ENCODE data around the gene CPB2. TPM values are rescaled to one million over a fixed set of nuclear protein-coding genes. Genes with fewer than 3 reads are reported as not detected.

Gene CPB2
- total RNA-seq, 2 experiments from 2014 or later, result not detected

DNA sequence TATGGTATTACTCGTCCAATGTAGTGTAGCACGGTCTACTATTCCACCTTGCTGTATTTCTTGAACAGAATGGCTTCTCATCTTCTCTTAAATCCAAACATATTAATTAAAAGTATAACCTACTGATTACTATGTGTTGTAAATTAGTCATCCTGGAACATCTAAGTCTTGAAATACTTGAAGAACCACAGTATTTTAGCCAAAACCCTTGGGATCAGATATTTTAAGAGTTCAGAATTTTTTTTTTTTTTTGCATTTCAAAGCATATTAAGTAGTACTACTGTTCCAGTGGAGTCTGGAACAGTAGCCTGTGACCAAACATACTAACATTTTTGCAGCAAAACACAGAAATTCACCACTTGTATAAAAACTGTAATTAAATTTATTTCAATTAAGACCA lies 82.4 kb downstream of the CPB2 start:
- CTCF ChIA-PET, result no interaction called here
- H3K27ac Mint-ChIP-seq, result no peak overlapping the region

DNA sequence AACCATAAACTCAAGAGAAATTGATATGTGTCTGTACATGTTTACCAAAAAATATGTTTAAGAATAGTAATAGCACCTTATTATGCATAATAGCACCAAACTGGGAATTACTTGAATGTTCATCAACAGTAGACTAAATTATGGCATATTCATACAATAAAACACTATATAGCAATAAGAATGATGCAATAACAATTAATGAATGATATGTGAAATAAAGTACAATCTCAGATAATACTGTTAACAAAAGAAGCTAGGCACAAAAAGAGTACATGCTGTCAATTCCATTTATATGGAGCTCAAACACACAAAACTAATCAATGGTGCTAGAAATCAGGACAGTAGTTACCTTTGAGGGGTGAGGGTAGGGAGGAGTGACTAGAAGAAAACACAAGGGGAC lies 88.6 kb downstream of the CPB2 start:
- Mint-ChIP-seq H3K4me1 (peaks cover 2% of the 10 kb centered on the region), H3K27ac (no peak overlapping the region), H3K36me3 (peaks cover 31% of the 10 kb centered on the region), H3K9me3 (ENCODE audit: low read depth) (no peaks in the 10 kb centered on the region), H3K27me3 (no peaks in the 10 kb centered on the region), H3K4me3 (no peak overlapping the region)
- ATAC-seq, result no peak
- DNase-seq, result no peak
- CTCF ChIA-PET, result no interaction called here

More for the DNA sequence above, 82.4 kb downstream of the CPB2 start:
- Mint-ChIP-seq H3K4me3 (no peak overlapping the region), H3K27me3 (no peaks in the 10 kb centered on the region), H3K36me3 (peaks cover 17% of the 10 kb centered on the region), H3K4me1 (no peaks in the 10 kb centered on the region), H3K9me3 (ENCODE audit: low read depth) (no peaks in the 10 kb centered on the region)
- ATAC-seq (no peak), DNase-seq (no peak)

DNA sequence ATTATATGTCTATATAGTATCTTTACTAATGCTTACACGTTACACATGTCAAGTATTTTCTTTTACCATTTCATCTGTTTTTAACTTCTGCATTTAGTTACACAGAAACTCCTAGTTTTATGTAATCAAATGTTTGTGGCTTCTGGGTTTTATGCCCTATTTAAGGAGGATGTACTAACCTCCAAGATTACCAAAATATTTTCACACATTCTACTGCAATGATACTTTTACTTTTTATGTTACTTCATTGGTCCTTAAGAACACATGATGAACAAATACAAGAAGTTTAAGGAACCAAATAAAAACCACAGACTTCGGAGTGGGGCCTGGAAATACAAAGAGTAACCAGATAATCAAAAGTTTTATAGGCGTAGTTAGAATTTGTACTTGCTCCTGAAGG lies 89.5 kb downstream of the CPB2 start:
- peaks cover 32% of the 10 kb centered on the region for H3K36me3 Mint-ChIP-seq
- CTCF ChIA-PET, result no interaction called here
- peaks cover 2% of the 10 kb centered on the region for H3K4me1 Mint-ChIP-seq
- H3K9me3 Mint-ChIP-seq (ENCODE audit: low read depth), result no peaks in the 10 kb centered on the region
- no peaks in the 10 kb centered on the region for H3K27me3 Mint-ChIP-seq
- no peak for DNase-seq
- H3K4me3 Mint-ChIP-seq, result no peak overlapping the region
- H3K27ac Mint-ChIP-seq, result no peak overlapping the region
- no peak for ATAC-seq

DNA sequence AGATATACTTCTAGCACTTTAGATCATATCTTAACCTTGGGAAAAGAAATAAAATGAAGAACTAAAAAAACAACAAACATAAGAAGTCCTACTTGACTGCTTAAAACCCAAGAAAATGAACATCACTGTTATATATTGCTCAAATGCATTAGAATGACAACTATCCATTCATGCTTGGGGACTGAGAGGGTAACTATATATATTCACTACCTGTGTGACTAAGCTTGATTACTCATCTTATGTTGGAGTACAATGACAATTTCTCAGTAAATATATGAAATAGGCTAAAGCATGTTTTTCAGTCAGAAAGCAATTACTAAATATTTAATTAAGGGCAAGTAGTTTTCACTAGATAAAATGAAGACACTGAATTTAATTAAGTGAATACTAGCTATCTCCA lies 92.4 kb downstream of the CPB2 start:
- Mint-ChIP-seq H3K27me3 (no peaks in the 10 kb centered on the region), H3K36me3 (peaks cover 33% of the 10 kb centered on the region)
- CTCF ChIA-PET, result interaction anchor here (1.3 kb wide), 1 partner anchor 22 kb away, joined by 3 read pairs; no protein-coding TSS in a partner anchor

DNA sequence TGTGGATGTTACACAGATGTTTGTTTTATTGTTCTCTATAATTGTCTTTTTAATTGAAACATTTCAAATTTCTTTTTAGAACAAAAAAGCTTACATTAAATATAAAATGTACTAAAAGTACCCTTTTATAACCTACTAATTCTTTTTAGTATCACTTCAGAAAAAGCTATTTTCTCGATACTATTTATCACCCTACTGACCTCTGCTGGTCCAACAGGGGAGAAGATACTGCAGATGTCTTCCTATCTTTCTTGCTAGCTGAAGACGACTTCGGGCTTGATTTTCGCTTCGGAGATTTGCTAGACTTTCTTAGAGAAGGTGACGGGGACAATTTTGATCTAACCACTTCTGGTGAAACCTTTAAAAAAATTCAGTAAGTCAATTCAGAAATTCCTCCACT lies 94.7 kb downstream of the CPB2 start:
- CTCF ChIA-PET, result interaction anchor here (0.9 kb wide), 1 partner anchor 20 kb away, joined by 3 read pairs; no protein-coding TSS in a partner anchor
- Mint-ChIP-seq H3K4me3 (no peak overlapping the region), H3K27me3 (no peaks in the 10 kb centered on the region), H3K4me1 (no peaks in the 10 kb centered on the region), H3K36me3 (peaks cover 35% of the 10 kb centered on the region), H3K9me3 (ENCODE audit: low read depth) (no peaks in the 10 kb centered on the region), H3K27ac (no peak overlapping the region)
- no peak for DNase-seq
- no peak for ATAC-seq

More for the DNA sequence above, 92.4 kb downstream of the CPB2 start:
- H3K4me3 Mint-ChIP-seq, result no peak overlapping the region
- H3K4me1 Mint-ChIP-seq, result peaks cover 2% of the 10 kb centered on the region
- no peak for ATAC-seq
- H3K27ac Mint-ChIP-seq, result no peak overlapping the region
- no peaks in the 10 kb centered on the region for H3K9me3 Mint-ChIP-seq (ENCODE audit: low read depth)
- no peak for DNase-seq

DNA sequence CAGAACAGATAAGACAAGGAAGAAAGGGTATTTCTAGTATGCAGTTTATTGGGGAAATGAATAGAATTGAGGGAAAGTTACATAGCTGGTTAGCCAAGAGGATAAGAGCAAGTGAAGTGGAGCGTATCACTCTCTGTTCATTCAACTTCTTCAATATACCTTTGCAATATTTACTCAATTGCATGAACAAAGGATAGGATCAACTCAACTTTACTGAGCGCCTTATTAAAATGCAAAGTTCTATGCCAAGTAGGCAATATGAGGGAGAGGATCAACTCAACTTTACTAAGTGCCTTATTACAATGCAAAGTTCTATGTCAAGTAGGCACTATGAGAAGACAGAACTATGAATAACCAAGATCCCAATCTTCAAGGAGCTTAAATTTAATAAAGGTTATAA lies 96.2 kb downstream of the CPB2 start:
- no peak for ATAC-seq
- peaks cover 37% of the 10 kb centered on the region for H3K36me3 Mint-ChIP-seq
- CTCF ChIA-PET, result no interaction called here

DNA sequence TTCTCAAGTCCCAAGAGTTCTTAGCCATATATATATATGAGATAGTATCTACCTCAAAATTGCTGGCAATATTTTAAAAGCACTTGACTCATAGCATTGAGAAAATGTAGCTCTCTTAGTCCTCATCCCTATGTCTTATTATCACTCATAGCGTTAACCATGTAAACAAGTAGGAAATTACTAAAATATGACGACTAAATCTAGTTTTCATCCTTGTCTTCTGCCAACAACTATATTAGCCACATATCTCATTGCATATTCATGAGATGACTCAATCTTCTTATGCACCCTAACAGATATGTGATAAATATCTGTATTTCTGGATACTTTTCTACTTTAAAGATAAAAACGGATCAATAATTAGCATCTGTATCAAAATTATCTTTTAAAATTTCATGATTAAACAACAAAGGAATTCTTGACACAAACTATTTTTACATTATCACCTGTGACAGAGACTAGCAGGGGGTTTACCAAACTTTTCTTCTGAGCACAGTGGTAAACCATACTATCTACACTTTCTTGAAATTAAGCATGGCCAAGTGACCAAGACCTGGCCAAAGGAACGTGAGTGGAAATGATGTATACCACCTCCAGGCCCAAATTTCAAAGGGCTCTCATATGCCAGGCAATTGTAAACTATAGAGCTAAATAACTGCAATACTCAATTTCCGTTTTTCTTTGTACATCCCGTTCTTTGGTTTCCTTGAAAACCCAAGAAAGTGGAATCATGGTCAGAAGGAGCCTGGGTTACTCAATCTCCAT lies 98.0 kb downstream of the CPB2 start:
- no peaks in the 10 kb centered on the region for H3K9me3 Mint-ChIP-seq (ENCODE audit: low read depth)
- ATAC-seq (no peak), DNase-seq (no peak)
- no peaks in the 10 kb centered on the region for H3K27me3 Mint-ChIP-seq
- no peak overlapping the region for H3K4me3 Mint-ChIP-seq
- CTCF ChIA-PET, result no interaction called here
- peaks cover 44% of the 10 kb centered on the region for H3K36me3 Mint-ChIP-seq
- H3K27ac Mint-ChIP-seq, result no peak overlapping the region
- H3K4me1 Mint-ChIP-seq, result no peaks in the 10 kb centered on the region

More for the DNA sequence above, 96.2 kb downstream of the CPB2 start:
- no peak overlapping the region for H3K4me3 Mint-ChIP-seq
- no peak overlapping the region for H3K27ac Mint-ChIP-seq
- H3K4me1 Mint-ChIP-seq, result no peaks in the 10 kb centered on the region
- no peak for DNase-seq
- no peaks in the 10 kb centered on the region for H3K9me3 Mint-ChIP-seq (ENCODE audit: low read depth)
- no peaks in the 10 kb centered on the region for H3K27me3 Mint-ChIP-seq

DNA sequence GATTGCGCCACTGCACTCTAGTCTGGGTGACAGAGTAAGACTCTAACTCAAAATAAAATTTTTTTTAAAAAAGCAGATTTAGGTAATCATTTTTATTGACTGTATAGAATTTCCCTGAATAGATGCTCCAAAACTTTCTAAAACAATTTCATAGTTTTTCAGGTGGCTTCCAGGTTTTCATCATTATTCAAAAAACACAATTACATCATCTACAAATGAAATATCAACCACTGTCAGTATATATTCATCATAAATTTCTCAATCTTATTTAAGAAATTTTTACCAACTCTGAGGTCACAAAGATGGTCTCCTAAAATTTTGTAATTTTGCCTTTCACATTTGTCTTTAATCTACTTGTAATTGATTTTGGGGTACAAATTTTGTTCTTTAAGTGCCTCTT lies 100.3 kb downstream of the CPB2 start:
- Mint-ChIP-seq H3K27me3 (no peaks in the 10 kb centered on the region), H3K9me3 (ENCODE audit: low read depth) (no peaks in the 10 kb centered on the region), H3K36me3 (peaks cover 59% of the 10 kb centered on the region), H3K4me3 (no peak overlapping the region), H3K27ac (no peak overlapping the region), H3K4me1 (no peaks in the 10 kb centered on the region)
- DNase-seq (no peak), ATAC-seq (no peak)
- CTCF ChIA-PET, result no interaction called here

Other genes starting within 250 kb of the CPB2 start
- 10 to 100 TPM; 38.5 to 41.6 TPM for gene ZC3H13, start 52.3 kb downstream of the CPB2 start, total RNA-seq
- 1,000 to 10,000 TPM in 1 of 2 experiments, 100 to 1,000 TPM in 1; 923 to 1,101 TPM for gene LCP1, start 77.1 kb upstream of the CPB2 start, total RNA-seq
- 1 to 10 TPM; 1.5 to 2.1 TPM for gene LRRC63, start 106.9 kb upstream of the CPB2 start, total RNA-seq

Data from activated CD8-positive, alpha-beta memory T cell treated with anti-CD3 and anti-CD28 coated beads, Interleukin-2, amount 10 ng/mL, durations not matched to agents 7 days and 5 days (primary cell).